Pancreas (tissue), 10 donors: ENCODE data around the gene ARX. TPM values are rescaled to one million over a fixed set of nuclear protein-coding genes. Genes with fewer than 3 reads are reported as not detected.

Source experiments
- ATAC-seq, 4 donors: fragments of 200-7000 bp; cut with Tn5 transposase; one replicate each; pipeline versions ENCODE4 v1.8.0 to v1.9.1; 2020; ENCODE audit warnings: mild to moderate bottlenecking in 4 of 4, moderate library complexity in 4 of 4
- DNase-seq, 6 donors: peaks; one replicate each; pipeline ENCODE4 v3.0.0-alpha.2; 2020
- FAIRE-seq: peaks from 2 replicates; lab custom pipeline; 2012; peaks lifted over from hg19 to GRCh38; lab: Jason Lieb, UNC
- H3K27ac ChIP-seq, 4 donors: fragments of 200-600 bp; sonication (generic); 1 replicate in 3 of 4; 2 replicates in 1 of 4; pipeline versions ENCODE4 v1.5.0 to v1.8.0; 2020
- H3K27me3 ChIP-seq, 4 donors: fragments of 200-600 bp; one replicate each; pipeline ENCODE4 v1.8.0; 2021
- H3K36me3 ChIP-seq, 3 donors: fragments of 200-600 bp; sonication (generic) in 1 of 3; one replicate each; pipeline versions ENCODE4 v1.5.0 to v1.8.0; 2020 to 2021
- H3K4me1 ChIP-seq, 3 donors: fragments of 200-600 bp; one replicate each; pipeline ENCODE4 v1.8.0; 2021
- H3K4me3 ChIP-seq, 4 donors: fragments of 200-600 bp; sonication (generic) in 2 of 4; one replicate each; pipeline versions ENCODE4 v1.5.0 to v1.8.0; 2020 to 2021
- H3K9me3 ChIP-seq, 4 donors: fragments of 200-600 bp; one replicate each; pipeline ENCODE4 v1.8.0; 2021
- WGBS, 2 donors: extraction: QIAGEN DNeasy Blood & Tissue Kit; methylation state at CpG; one replicate each; pipeline ENCODE4 v1.1.7; 2013; 5-methylcytosine and 5-hydroxymethylcytosine counted together
- intact Hi-C, 3 donors: fragments of 100-400 bp; cut with DNase I; formaldehyde crosslinking; loops; one replicate each; pipeline versions ENCODE4 v1.11.1 to v1.14.2; 2022
- polyA plus RNA-seq, 2 donors: library from polyadenylated mRNA; stranded (reverse); fragments of 200-250 nt; gene quantifications; one replicate each; pipeline ENCODE4 v1.2.3, GENCODE V29; 2013
- total RNA-seq, 6 donors: library from RNA; stranded (reverse); fragmentation: NEBNext Ultra II Directional in 4 of 6; extraction: Animal tissue kit (Norgen Biotek cat#: 25700) in 4 of 6; gene quantifications; one replicate each; pipeline versions ENCODE4 v1.2.1 to v1.2.4, GENCODE V29; 2021 to 2023
- TF ChIP-seq, protein P1 (sequence below), 4 donors: fragments of 200-600 bp; sonication (generic) in 3 of 4; IDR thresholded peaks; one replicate each; pipeline versions ENCODE4 v1.5.0 to v1.8.0; 2021; ENCODE audit warnings: antibody characterized with exemption in 4 of 4
- donor health status: healthy with polysubstance abuse.
- donor health status: DM: no; HTN: no; CAD: no; lungs with moderate emphysema.
- donor health status: DM: no; HTN: no; CAD: no.
- donor health status: control.
- donor health status: control.
- donor health status: Bipolar disorder and iron deficiency.
- donor health status: DM: yes; HTN: yes; CAD: no.
- donor health status: DM: no; HTN: no; CAD: no.
- donor health status: DM: no; HTN: no; CAD: no.
- donor health status: DM: yes; HTN: yes; CAD: no.

Gene ARX
- total and polyA plus RNA-seq, 8 donors, result 0.32 to 9.6 (median 1.5) TPM

DNA sequence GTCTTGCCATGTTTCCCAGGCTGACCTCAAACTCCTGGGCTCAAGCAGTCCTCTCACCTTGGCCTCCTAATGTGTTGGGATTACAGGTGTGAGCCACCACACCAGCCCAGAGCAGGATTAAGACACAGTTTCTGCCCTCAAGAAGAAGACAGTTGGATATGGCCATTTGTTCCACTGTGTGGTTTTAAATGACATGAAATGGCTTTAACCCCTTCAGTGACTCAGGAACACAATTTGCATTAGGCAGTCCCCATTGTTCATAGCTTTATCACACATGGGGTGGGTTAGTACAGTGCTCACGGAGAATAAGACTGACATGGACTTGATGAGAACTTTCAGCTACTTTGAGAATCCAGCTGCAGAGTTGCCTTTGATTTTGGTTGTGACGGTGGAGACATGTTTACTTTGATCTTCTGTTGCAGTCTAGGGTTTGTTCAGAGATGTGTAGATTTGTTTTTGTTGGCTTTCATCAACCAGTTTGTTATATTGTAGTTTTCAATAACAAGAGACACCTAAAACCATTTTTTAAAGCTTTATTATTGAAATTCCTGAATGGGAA, 60.3 kb downstream of the ARX start:
- ATAC-seq, result no peak
- H3K4me1 ChIP-seq, result no peaks in the 10 kb centered on the region
- H3K27me3 ChIP-seq, result no peaks in the 10 kb centered on the region
- 70 to 95% methylated on average over 2 of the region's 2 CpGs for WGBS, 2 donors
- TF ChIP-seq, protein P1, sequence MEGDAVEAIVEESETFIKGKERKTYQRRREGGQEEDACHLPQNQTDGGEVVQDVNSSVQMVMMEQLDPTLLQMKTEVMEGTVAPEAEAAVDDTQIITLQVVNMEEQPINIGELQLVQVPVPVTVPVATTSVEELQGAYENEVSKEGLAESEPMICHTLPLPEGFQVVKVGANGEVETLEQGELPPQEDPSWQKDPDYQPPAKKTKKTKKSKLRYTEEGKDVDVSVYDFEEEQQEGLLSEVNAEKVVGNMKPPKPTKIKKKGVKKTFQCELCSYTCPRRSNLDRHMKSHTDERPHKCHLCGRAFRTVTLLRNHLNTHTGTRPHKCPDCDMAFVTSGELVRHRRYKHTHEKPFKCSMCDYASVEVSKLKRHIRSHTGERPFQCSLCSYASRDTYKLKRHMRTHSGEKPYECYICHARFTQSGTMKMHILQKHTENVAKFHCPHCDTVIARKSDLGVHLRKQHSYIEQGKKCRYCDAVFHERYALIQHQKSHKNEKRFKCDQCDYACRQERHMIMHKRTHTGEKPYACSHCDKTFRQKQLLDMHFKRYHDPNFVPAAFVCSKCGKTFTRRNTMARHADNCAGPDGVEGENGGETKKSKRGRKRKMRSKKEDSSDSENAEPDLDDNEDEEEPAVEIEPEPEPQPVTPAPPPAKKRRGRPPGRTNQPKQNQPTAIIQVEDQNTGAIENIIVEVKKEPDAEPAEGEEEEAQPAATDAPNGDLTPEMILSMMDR (IDR thresholded peaks at IDR 0.05), result no peak
- H3K9me3 ChIP-seq, result no peaks in the 10 kb centered on the region
- no peak for FAIRE-seq
- H3K4me3 ChIP-seq, result no peak overlapping the region
- no peak overlapping the region for H3K27ac ChIP-seq
- DNase-seq, result no peak
- intact Hi-C loops, result no loop called here
- H3K36me3 ChIP-seq, result no peaks in the 10 kb centered on the region

DNA sequence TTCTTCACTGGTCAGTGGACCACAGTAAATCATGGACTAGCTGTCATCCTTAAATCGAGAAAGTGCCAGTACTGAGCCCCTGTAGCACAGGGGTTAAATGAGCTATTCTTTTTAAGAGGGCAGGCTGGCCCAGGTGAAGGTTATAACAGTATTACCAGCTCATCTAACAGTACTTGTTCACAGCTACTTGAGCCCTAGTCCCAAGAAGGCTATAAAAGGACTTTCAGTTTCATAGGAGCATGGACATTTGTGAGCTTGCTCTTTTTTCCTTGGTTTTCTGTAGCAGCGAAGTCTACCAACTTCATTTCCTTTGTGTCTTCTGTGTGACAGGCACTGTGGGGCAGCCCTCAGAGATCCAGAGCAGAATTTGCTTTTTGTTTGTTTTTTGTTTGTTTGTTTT, 61.0 kb downstream of the ARX start:
- no peak for ATAC-seq
- H3K4me3 ChIP-seq, result no peak overlapping the region
- intact Hi-C loops, result no loop called here
- no peaks in the 10 kb centered on the region for H3K4me1 ChIP-seq
- 60 to 90% methylated on average over 2 of the region's 2 CpGs for WGBS, 2 donors
- H3K27me3 ChIP-seq, result no peaks in the 10 kb centered on the region
- TF ChIP-seq, protein P1 (IDR thresholded peaks at IDR 0.05), result no peak
- no peak for FAIRE-seq
- no peaks in the 10 kb centered on the region for H3K9me3 ChIP-seq
- H3K27ac ChIP-seq, result no peak overlapping the region
- no peaks in the 10 kb centered on the region for H3K36me3 ChIP-seq
- no peak for DNase-seq
